GM19455 (cell line): ENCODE measurements around the gene PTPRO.

Experiments
- ATAC-seq: cut with Tn5 transposase; IDR thresholded peaks from one replicate; pipeline ENCODE4 v1.9.1; 2021; ENCODE audit not compliant: unreplicated experiment

The PTPRO gene

GRCh38 chr12:15522574-15523187 is 200.4 kb downstream of the PTPRO start:
- no peak for ATAC-seq

DNA sequence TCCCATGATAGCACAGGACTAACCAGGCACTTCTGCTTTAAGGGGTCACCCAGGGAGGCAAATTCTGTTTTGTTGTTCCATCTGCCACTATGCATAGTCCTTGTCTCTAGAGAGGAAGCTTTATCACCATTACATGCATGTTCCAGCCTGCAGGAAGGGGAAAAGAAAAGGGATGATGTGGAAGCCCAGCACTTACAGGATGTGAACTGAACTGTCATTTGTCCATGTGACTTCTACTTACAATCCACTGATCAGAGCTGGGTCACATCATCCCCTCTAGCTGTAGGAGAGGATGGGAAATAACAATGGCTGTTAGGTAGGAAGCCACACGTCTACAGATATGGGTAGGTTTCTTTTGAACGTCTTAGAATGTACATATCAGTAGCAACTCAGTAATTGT is 203.1 kb downstream of the PTPRO start:
- ATAC-seq = no peak

DNA sequence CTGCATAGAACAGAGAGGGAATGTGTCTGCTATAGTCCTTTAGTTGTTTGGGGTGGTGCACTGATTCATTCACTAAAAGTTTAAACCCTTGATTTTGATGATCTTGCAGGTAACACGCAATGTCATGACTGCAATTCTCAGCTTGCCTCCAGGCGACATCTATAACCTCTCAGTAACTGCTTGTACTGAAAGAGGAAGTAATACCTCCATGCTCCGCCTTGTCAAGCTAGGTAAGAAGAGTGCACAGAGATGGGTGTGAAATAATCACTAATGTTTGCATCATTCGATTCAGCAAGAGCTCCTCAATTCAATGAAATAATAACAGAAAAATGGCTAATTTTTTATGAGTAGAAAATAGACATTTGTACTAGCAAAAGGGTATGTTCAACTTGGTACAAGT is 203.7 kb downstream of the PTPRO start:
- peak; percentile 99 for ATAC-seq

DNA sequence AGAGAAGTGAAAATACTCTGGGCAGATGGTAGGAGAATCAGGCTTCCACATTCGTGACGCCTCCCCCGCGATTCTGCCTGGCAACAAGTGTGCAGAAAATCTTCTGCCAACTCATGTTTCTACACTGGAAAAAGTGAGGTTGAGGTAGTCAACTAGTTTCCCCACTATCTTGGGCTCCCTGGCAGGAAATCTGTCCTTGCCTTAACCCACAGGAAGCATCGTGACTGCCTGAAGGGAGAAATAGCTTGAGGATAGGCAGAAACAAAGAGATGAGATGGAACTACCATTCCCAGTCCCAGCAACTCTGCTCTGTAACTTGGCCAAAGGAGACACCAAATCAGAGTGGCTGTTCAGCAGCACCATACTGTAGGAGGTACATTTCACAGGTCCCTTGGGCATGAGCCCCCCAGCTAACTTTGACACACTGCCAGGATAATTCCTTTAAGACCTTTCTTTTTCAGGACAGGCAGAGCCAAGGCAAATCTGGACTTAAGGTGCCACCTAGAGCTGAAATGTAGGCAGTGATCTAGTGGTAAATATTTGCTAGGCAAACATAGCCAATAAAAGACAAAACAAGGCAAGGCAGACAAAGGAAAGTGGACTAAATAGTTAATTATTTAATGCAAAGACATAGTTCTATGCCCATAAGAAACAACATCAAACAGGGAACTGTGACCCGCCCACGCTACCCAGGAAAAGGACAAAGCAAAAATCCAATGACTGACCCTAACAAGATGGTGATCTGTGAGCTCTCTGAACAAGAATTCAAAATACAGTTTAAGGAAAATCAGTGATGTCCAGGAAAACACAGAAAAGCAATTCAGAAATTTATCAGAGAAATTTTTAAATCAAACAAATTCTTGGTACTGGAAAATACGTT is 205.1 kb downstream of the PTPRO start:
- ATAC-seq = no peak

- ATAC-seq = no peak
Measured at GRCh38 chr12:15528666-15529065, 206.4 kb downstream of the PTPRO start.

- no peak for ATAC-seq
Measured at GRCh38 chr12:15530361-15530760, 208.1 kb downstream of the PTPRO start.

GRCh38 chr12:15532364-15532977 is 210.2 kb downstream of the PTPRO start:
- ATAC-seq = peak; percentile 69

GRCh38 chr12:15534322-15534721 is 212.0 kb downstream of the PTPRO start:
- peak; percentile 70 for ATAC-seq

DNA sequence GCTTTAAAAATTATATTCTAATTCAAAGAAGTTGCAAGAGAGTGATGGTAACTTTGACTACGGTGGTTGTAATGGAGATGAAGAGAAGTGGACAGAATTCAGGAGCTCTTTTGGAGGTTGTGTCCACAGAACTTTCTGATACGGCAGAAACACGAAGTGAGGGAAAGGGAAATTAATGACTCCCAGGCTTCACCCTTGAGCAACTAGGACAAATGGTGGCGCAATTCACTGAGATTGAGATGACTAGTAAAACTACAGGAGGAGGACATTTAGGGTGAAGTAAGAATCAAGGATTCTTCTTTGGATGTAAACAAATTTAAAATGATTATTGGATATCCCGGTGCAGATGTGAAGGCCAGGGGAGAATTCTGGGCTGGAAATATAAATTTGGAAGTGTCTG is 212.6 kb downstream of the PTPRO start:
- no peak for ATAC-seq

- ATAC-seq = no peak
Measured at GRCh38 chr12:15535352-15535781, 213.1 kb downstream of the PTPRO start.

DNA sequence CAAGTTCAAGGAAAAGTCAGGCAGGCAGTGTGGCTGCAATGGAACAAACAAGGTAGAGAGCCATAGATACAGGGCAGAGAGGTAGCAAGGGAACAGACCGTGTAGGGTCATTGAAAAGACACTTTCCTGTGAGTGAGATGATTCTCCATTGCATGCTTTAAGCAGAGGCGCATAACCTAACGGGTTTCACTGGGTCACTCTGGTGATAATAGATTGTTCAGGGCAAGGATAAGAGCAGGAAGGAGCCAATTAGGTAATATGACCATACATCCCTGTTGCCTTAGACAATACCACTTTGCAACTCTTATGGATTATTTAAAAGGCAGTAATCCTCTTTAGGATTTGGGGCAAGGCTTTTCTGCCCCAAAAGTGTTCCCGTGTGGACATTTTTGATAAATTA is 214.1 kb downstream of the PTPRO start:
- ATAC-seq = no peak

DNA sequence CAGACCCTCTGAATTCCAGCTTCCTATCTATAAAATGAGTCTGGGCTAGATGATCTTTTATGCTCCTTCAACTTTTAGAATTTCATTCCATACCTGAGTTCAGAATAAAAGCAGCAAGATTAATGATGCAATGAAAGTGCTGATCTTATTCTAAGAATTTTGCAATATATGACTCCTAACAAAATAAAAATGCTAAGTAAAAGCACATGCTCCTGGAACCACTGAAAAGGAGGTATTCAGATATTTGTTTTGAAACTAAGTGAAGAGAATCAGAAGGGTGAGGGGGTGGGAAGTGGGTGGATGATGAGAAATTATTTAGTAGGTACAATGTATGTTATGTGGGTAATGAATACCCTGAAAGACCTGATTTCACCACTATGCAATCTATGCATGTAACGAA is 216.6 kb downstream of the PTPRO start:
- ATAC-seq = no peak

DNA sequence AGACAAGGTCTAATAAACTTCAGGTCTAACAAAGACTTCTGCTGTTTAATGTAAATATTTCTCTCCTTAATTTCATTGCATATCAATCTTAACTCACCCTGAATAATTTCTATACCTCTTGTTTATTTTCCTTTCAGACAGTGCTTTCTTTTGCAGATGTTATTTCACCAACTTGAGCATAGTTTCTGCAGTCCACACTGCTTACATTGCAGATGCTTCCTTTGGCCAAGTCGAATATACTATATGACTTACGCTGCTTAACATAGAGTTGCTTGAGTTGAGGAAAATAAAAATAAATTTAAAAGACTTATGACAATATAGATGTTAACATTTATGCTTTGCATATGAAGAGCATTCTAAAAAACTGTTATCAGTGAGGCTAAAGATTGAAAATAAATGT is 217.7 kb downstream of the PTPRO start:
- no peak for ATAC-seq

- no peak for ATAC-seq
Measured at GRCh38 chr12:15540469-15540872, 218.2 kb downstream of the PTPRO start.

- ATAC-seq = no peak
Measured at GRCh38 chr12:15541996-15542631, 219.8 kb downstream of the PTPRO start.

DNA sequence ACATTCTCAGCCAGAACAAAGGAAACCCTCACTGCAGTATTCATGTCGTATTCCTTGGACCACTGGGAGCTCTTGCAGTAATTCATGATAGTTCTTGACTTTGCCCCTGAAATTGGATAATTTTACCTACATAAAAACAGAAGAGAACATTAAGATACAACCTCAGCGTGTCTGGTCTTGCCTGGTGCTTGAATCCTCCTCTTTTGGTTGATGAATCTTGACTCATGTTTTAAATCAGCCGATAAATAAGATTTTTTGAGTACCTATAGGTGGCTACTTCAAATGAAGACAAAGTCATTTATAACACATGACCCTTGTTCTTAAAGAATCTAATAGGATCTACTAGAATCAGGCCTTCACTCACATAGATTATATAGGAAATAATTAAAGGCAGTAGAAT is 221.0 kb downstream of the PTPRO start:
- no peak for ATAC-seq

GRCh38 chr12:15544589-15544988 is 222.3 kb downstream of the PTPRO start:
- ATAC-seq = no peak

- ATAC-seq = no peak
Measured at GRCh38 chr12:15545334-15545733, 223.0 kb downstream of the PTPRO start.

GRCh38 chr12:15546102-15546701 is 223.9 kb downstream of the PTPRO start:
- peak; percentile 79 for ATAC-seq

DNA sequence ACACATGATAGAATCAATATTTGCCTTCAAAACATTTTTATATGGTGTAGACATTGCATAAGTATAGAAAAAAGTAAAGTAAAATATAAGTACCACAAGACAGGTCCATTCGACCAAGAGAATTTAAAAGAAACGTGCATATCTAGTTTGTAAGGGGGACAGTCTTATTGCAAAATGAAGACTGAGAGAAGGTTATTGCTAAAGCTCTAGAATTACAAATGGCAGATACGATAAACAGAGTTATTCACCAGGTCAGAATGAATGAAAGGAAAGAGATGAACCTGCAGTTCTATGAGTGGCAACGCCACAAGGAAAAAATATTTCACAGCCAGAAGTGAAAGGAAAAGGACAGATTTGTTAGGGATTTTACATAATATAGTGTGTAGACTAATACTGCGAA is 224.8 kb downstream of the PTPRO start:
- no peak for ATAC-seq

GRCh38 chr12:15547691-15548090 is 225.4 kb downstream of the PTPRO start:
- no peak for ATAC-seq
